Activated naive CD8-positive, alpha-beta T cell treated with anti-CD3 and anti-CD28 coated beads, Interleukin-2, amount 50 U/mL, for 16 hours (primary cell): ENCODE measurements around the gene PPP1R2C.

Experiments used
- DNase-seq: peaks from one replicate; pipeline ENCODE4 v3.0.0-alpha.2; 2020; ENCODE audit warnings: low read depth, low spot score

The PPP1R2C gene

DNA sequence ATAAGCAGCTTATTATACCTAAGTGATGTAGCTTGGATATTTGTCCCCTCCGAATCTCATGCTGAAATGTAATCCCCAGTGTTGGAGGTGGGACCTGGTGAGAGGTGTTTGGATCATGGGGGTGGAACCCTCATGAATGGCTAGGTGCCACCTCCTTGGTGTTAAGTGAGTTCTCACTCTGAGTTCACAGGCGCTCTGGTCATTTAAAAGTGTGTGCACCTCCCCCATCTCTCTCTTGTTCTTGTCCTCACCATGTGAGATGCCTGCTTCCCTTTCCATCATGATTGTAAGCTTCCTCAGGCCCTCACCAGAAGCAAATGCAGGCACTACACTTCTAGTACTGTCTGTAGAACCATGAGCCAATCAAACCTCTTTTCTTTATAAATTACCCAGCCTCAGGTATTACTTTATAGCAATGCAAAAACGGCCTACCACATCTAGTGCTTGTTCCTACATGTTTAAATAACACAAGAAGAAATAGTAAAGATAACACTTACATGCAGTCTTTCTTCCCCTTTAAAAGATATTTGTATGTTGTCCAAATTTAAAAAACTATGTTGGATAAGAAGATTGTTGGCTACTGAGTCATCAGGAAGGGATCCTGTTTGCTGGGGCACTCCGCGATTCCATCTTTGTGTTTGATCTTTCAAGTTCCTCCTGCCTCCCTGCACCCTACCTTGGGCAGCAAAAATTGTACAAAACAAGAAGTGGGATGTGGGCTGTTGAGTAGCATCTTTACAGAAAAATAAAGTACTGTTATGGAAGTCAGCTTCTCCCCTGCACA, 29.7 kb downstream of the PPP1R2C start:
- DNase-seq: no peak

GRCh38 chrX:42746606-42747005, 31.4 kb downstream of the PPP1R2C start:
- DNase-seq: no peak

DNA sequence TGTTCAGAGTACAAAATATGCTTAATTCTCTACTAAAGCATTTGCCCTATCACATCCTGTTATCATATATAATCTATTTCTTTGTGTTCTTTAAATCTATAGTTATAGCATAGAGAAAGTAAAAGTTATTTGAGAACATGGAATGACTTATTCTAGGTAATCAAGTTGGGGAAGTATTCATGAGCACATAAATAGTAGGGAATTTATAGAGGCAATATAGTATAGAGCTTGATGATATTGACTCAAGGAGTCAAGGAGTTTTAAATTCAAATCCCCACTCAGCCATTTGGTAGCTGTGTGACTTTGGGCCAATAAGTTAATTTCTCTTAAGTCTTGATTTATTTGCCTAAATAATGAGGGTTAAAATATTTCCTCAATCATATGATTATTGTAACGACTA, 37.5 kb downstream of the PPP1R2C start:
- DNase-seq: no peak

GRCh38 chrX:42739741-42740140, 38.2 kb downstream of the PPP1R2C start:
- no peak for DNase-seq

DNA sequence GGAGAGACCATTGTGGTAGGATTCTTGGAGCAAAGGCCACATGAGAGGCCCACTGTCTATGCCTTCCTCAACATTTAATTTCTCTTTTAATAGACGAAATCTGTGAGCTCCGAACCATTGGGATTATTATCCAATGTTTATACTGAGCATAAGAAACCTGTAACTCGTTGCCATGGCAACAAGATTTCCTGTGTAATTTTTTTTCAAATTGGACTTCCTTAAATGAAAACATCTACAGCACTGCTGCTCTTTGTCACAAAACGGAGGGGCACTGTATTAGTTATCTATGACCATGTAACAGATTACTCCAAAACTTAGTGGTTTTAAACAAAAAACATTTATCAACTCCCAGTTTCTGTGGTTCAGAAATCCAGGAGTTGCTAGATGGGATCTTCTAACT, 38.7 kb downstream of the PPP1R2C start:
- DNase-seq: no peak

GRCh38 chrX:42738552-42738951, 39.4 kb downstream of the PPP1R2C start:
- no peak for DNase-seq

DNA sequence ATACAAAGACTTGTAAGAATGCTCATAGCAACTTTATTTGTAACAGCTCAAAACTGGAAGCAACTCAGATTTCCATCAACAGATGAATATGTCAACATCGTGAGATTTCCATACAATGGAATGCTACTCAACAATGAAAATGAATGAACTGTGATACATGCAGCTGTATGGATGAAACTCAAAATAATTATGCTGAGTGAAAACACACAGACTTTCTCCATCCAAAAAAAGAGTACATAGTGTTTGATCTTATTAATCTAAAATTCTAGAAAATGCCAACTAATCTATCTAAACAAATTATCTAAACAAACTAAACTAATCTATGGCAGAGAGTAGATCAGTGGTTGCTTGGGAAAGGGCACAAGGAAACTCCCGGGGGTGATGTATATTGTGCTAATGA, 42.7 kb downstream of the PPP1R2C start:
- no peak for DNase-seq

- DNase-seq: no peak
These were observed 45.5 kb downstream of the PPP1R2C start for GRCh38 chrX:42732506-42732905.
